Muscle of arm (tissue), 12 donors: ENCODE data around the gene TEFM. TPM values are rescaled to one million over a fixed set of nuclear protein-coding genes. Genes with fewer than 3 reads are reported as not detected.
"Not testable (repeated sequence)": the region's sequence is repeated elsewhere in the genome, so short reads cannot be mapped to it uniquely, and the experiment has no call there.

Experiments
- DNase-seq: peaks from one replicate; pipeline ENCODE4 v3.0.0-alpha.2; 2013
- polyA plus RNA-seq, 12 donors: library from polyadenylated mRNA; unstranded; fragments of 120-200 nt; gene quantifications; one replicate each; pipeline ENCODE4 v1.2.1, GENCODE V29; 2013; ENCODE audit not compliant: insufficient read length in 12 of 12

TEFM gene
- polyA plus RNA-seq, 12 donors: 11.4 to 17.8 (median 14.3) TPM; not detected in 1

- no peak for DNase-seq
Measured at GRCh38 chr17:30922235-30923030, 16.4 kb upstream of the TEFM start.

GRCh38 chr17:30921544-30922196 is 15.6 kb upstream of the TEFM start, which contains the start of gene ADAP2:
Gene ADAP2, plus strand, starts transcription at chr17:30921945. Its CDS starts 70 bp downstream, at chr17:30922015.
- DNase-seq: no peak

- no peak for DNase-seq
Measured at GRCh38 chr17:30920683-30921543, 14.9 kb upstream of the TEFM start.

- DNase-seq: no peak
Measured at GRCh38 chr17:30920282-30920681, 14.2 kb upstream of the TEFM start.

GRCh38 chr17:30917050-30917449 is 11.0 kb upstream of the TEFM start:
- DNase-seq: no peak

- DNase-seq: no peak
Measured at GRCh38 chr17:30915833-30916611, 10.0 kb upstream of the TEFM start.

GRCh38 chr17:30913955-30914354 is 7.9 kb upstream of the TEFM start:
- DNase-seq: no peak

GRCh38 chr17:30910151-30910550 is 4.1 kb upstream of the TEFM start:
- DNase-seq: not testable (repeated sequence)

GRCh38 chr17:30908717-30909420 is 2.8 kb upstream of the TEFM start:
- no peak for DNase-seq

GRCh38 chr17:30905742-30906100 is 317 bp downstream of the TEFM start:
- no peak for DNase-seq

GRCh38 chr17:30897311-30897710 is 8.7 kb downstream of the TEFM start:
- DNase-seq: no peak

GRCh38 chr17:30894236-30894635 is 11.8 kb downstream of the TEFM start:
- no peak for DNase-seq

GRCh38 chr17:30886187-30886586 is 19.9 kb downstream of the TEFM start:
- DNase-seq: no peak

GRCh38 chr17:30869005-30869404 is 37.0 kb downstream of the TEFM start:
- DNase-seq: no peak

GRCh38 chr17:30864636-30865035 is 41.4 kb downstream of the TEFM start:
- DNase-seq: no peak

GRCh38 chr17:30858556-30859250 is 47.3 kb downstream of the TEFM start:
- DNase-seq: no peak

- DNase-seq: no peak
Measured at GRCh38 chr17:30854146-30854545, 51.9 kb downstream of the TEFM start.
